ENCODE measurements around the gene HPCAL1.

Gene HPCAL1

DNA sequence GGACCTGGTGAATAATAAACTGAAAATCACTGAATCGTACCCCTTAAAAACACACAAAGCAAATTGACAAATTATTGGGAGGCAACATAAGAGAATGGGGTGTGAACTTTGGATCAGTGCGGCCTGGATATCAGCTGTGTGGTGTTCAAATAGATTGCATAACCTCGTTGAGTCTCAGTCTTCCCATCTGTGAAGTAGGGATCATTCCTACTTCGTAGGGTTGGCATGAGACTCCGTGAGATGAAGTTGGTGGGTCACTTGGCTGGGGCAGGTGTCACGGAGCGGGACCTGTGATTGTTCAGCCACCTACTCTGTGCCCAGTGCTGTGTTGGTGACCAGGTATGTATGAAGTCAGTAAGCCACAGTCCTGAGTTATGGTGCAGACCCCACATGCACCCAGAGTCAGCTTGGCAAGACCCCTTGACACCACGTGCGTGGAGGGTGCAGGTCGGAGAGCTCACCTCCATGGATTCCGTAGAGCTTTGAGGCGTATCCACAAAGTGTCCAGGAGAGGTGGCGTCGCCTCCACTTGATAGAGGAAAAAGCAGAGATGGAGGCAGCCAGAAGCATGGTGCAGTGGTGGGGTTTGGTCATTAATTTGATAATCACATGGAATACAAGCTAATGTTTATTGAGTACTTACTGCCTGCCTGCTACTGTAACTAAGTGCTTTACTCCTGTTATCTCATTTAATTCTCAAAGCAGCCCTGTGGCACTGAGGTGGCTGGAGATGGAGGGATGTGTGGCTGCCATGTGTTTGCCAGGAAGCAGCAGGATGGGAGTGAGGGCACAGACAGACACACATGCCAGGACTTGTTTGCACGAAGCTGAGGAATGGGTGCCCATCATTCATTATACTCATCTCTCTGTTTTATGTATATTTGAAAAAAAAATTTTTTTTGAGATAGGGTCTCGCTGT lies 35.8 kb downstream of the HPCAL1 start:
- no peak for DNase-seq

DNA sequence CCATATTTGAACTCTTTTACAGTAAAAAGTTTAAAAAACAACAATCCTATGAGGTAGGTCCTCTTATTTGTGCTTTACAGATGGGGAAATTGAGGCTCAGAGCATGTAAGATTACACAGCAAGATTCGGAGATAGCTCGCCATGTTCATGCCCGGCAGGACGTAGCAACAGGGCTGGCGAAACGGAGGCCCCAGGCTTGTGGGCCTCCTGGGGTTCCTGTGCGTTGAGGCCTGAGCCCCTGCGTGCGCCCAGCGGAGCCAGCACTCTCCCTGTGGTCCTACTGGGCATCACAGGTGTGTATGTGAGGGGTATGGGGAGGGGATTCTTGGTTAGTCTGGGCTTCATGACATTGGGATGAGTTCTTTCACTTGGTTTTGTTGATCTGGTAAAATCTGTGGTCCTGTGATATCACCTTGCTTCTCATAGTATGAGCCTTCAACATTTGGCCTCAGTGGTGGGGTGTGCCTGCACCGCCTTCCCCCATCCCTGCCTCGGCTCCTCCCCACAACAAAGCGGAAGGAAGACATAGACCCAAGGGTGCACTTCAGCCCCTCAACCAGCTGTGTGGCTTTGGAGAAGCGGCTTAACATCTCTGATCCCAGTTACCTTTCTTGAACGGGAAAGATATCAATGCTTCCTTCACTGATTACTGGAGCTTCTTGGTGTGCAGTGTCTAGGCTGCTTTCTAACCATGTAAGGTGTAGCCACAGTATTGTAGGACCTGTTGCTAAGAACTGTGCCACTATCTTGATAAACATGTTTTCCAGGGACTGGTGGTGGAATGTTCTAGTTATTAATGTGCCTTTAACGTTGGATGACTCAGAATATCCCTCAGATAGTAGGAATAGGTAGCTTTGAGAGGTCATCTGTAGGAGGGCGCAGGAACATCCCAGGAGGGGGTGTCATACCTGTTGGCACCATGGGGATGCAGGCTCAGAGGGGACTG lies 37.2 kb downstream of the HPCAL1 start:
- no peak for DNase-seq

- DNase-seq, result no peak
These were observed 37.9 kb downstream of the HPCAL1 start for GRCh38 chr2:10340593-10340975.

DNA sequence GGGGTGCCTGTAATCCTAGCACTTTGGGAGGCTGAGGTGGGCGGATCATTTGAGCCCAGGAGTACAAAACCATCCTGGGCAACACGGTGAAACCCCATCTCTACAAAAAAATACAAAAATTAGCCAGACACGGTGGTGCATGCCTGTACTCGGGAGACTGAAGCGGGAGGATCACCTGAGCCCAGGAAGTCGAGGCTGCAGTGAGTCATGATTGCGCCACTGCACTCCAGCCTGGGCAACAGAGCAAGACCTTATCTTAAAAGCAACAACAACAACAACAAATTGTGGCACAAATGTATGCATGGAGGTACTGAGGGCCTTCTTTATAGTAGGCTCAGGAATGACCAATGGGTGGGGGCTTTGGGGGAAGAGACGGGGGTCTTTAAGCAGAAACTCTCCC lies 38.5 kb downstream of the HPCAL1 start:
- no peak for DNase-seq

GRCh38 chr2:10342245-10342951 lies 39.7 kb downstream of the HPCAL1 start:
- no peak for DNase-seq

DNA sequence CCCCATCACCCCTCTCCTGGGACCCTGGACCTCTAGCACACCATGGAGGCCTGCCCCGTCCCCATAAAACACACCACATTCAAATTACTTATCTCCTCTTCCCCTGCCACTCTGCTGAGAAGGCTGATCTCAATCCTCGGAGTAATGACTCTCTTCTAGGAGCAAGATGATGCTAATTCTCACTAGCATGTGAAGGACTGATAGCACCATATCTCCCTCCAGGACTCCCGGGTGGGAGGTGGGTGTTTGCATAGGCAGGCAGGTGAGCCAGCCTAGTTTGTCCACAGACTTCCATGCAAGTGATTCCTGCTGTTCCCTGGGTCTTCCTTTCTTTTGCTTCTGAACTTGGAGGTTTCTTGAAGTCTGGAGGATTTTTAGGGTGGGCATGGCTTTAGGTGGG lies 40.5 kb downstream of the HPCAL1 start:
- no peak for DNase-seq

- no peak for DNase-seq
These were observed 41.0 kb downstream of the HPCAL1 start for GRCh38 chr2:10343658-10344057.

GRCh38 chr2:10344105-10345066 lies 41.7 kb downstream of the HPCAL1 start:
- no peak for DNase-seq

DNA sequence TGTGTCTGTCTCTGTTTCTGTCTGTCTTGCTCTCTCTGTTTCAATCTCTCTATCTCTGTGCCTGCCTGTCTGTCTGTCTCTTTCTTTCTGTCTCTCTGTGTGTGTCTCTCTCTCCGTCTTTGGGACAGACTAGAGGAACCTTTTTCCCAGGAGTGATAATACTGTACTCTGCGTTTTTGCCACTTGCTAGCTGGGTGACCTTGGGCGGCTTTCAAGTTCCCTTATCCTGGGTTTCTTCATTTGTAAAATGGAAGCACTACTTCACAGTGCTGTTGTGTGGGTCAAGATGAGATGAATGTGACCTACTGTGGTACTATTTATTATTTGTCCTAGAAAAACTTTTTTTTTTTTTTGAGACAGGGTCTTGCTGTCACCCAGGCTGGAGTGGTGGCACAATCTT lies 42.4 kb downstream of the HPCAL1 start:
- no peak for DNase-seq

GRCh38 chr2:10345813-10346212 lies 43.1 kb downstream of the HPCAL1 start:
- no peak for DNase-seq

DNA sequence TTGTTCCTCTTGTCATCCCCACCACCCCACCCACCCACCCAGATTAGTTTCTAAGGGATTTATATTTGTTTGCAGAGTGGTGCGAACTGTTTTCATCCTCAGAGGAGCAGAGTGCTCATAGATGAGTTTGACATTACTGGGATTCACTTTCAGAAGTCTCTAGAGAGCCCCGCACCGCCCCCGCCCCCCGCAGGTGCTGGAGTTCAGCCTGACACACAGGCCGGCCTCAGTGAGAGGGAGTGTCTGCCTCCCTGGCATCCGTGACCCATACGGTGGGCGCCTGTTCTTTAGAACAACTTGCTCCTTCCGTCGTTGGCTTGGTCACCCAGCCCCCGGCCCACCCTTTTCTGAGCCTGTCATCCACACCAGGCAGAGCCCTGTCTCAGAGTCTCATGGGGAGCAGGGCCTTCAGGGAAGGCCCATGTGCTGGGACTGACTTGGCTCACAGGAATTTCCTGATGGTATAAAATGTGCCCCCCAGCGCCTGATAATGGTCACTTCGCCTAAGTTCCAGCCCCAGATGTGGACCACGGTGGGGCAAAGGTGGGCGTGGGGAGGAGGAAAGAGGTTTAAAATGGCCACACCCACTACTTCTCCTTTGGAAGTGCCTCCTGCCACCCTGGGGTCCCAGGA lies 44.3 kb downstream of the HPCAL1 start:
- no peak for DNase-seq

DNA sequence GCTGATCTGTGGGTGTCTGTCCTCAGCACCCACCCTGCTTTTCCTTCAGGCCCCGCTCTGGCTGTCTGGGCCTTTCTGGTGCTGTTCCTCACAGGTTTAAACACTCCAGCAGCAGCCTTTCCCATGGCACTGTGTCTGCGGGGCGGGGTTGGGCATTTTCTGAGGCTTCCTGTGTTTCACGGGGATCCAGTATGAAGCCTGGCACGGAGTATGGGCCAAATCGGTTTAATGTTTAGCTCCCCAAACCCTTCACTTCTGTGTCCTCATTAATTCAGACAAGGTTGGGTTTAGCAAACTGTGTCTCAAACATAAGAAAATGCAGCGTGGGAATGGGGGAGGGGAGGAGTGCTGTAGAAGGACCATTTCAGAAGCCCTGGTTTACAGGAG lies 44.9 kb downstream of the HPCAL1 start:
- no peak for DNase-seq

GRCh38 chr2:10348891-10349290 lies 46.2 kb downstream of the HPCAL1 start:
- no peak for DNase-seq

DNA sequence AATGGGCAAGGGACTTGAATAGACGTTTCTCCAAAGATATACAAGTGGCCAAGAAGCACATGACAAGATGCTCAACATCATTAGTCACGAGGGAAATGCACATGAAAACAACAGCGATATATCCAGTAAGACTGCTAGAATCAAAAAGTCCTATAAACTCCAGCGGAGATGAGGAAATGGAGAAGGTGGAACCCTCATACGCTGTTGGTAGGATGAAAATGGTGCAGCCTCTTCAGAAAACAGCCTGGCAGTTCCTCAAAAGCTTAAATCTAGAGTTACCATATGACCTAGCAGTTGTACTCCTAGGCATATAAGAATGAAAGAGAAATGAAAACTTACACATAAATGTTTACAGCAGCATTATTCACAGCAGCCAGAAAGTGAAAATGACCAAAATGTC lies 48.1 kb downstream of the HPCAL1 start:
- DNase-seq, result no peak

DNA sequence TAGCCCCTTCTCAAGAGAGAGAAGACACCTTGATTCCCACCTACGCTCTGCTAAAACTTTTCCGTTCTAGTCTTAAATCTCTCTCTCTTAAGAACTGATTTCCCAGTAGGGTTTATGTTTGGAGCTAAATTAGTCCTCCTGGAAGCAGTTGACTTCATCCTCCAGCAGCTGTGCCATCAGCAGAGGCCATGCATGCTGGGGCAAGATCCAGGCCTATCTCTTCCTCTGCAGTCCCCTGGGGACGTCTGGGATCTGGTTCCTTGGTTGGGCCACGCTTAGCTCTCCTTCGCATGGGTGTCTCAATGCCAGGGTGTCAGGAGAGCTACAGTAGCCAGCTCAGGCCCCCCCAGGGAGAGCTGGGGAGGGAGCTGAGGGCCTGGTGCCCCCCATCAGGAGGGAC lies 49.7 kb downstream of the HPCAL1 start:
- DNase-seq, result no peak

DNA sequence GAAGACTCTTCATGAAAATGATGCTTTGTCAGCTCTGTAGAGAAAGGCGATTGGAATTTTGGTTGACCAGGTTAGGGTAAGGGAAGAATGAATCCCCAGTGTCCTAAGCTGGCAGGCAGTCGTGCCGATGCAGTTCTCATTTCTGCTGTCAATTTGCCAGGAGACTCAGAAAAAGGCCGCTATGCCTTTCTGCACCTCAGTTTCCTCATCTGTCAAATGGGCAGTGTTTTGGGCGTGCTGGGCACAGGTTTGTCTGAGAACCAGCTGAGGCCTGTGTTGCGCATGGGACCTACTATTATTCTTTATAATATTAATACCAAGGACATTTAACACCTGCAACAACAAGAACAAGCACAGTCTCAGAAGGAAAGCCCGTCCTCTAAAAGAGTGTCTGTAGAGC lies 50.3 kb downstream of the HPCAL1 start:
- no peak for DNase-seq

DNA sequence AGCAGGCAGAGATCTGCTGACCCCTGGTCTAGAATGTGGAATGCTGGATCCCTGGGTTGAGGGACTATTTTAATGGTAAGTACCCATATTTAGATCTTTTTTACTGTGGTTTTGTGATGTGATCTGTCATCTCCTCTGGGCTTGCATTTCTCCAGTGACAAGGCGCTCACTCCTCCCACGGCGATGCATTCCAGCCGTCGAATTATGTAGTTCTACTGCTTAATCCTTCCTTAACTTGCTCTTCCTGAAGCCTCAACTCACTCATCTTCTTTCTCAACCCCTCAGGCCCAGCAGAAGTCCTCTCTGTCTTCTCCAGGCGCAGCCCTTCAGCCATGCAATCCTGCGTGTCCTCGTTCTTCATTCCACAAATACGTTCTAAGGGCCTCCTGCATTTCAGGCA lies 51.2 kb downstream of the HPCAL1 start:
- DNase-seq, result no peak

DNA sequence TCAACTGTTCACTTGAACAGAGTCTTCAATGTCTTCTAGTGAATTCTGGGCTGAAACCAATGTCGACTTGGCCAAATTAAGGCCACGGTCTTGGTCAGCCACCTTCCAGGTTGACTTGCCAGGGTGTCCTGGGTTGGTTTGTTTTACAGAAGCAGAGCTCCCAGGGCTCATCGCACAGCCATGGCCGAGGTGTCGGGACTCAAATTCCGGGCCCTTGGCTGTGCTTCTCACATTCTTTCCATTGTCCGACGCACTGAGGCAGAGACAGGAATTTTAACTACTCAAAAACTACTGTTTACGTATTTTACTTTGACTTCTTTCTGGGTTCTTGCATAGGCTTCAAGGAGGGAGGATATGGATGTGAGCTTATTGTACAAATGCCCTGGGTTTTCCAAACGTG lies 51.7 kb downstream of the HPCAL1 start:
- DNase-seq, result no peak

DNA sequence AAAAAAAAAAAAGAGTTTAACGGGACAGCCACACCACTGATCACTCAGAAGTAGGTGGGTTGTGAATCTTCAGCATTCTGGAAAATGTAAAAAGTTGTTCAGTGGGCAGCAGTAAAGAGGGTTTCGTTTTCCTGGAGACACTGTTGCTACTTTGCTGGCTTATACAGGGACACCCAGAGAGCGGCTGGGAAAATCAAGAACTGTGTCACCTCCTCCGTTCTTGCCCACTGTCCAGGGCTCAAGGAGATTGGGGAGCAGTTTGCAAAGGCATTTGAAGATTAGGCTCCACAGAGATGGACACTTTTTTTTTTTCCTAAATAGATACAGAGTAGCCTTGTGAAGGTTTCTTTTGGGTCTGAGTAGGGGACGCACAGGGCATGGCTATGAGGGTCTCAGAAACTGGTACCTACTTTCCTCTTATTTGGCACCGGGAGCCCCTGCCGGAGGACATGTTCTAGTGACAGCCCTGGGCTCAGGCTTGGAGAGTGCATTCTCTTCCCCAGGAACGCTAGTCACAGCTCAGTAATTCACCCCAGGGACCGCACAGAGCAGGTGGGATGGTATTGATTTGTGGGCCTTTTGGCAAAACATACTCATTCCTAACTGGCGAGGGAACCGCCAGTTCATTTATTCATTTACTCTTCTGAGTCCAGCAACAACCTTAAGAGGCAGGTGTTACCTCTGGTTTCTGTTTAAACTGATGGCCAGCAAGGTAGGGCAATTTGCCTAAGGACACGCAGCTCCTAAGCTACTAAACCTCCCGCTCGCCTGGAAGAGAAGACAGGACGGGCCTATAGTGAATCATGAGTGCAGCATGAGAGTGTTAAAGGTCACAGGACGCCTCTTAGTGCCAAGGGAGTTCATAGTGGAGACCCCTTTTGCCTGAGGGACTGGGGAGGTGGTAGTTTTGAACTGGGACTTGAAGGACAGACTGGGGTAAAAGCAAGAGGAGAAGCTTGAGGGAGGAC lies 53.1 kb downstream of the HPCAL1 start:
- no peak for DNase-seq

GRCh38 chr2:10356439-10356811 lies 53.7 kb downstream of the HPCAL1 start:
- no peak for DNase-seq
